HG03378 (cell line): ENCODE data around the gene UQCRQ.

Experiments
- ATAC-seq: cut with Tn5 transposase; IDR thresholded peaks from one replicate; pipeline ENCODE4 v1.9.1; 2021; ENCODE audit warnings: mild to moderate bottlenecking, moderate library complexity; ENCODE audit not compliant: unreplicated experiment

UQCRQ gene

GRCh38 chr5:132866342-132867045 is at the start of gene UQCRQ, which contains the start of gene GDF9:
Gene UQCRQ, plus strand, starts transcription at chr5:132866642. Its CDS starts 240 bp downstream, at chr5:132866882.
Gene GDF9, minus strand, starts transcription at chr5:132866469. Its CDS starts 1,936 bp downstream, at chr5:132864533.
- peak; percentile 98 for ATAC-seq

GRCh38 chr5:132817011-132817410 is 49.4 kb upstream of the UQCRQ start:
- no peak for ATAC-seq

GRCh38 chr5:132819468-132819867 is 47.0 kb upstream of the UQCRQ start:
- ATAC-seq: no peak

- ATAC-seq: peak; percentile 69
These were observed 46.2 kb upstream of the UQCRQ start for GRCh38 chr5:132820162-132820754.

GRCh38 chr5:132821350-132821749 is 45.1 kb upstream of the UQCRQ start:
- ATAC-seq: no peak

GRCh38 chr5:132821791-132822190 is 44.7 kb upstream of the UQCRQ start:
- ATAC-seq: no peak

GRCh38 chr5:132822650-132823480 is 43.6 kb upstream of the UQCRQ start:
- ATAC-seq: no peak

- no peak for ATAC-seq
These were observed 42.9 kb upstream of the UQCRQ start for GRCh38 chr5:132823481-132824050.

- no peak for ATAC-seq
These were observed 42.0 kb upstream of the UQCRQ start for GRCh38 chr5:132824426-132824825.

GRCh38 chr5:132825033-132825833 is 41.2 kb upstream of the UQCRQ start:
- ATAC-seq: no peak

GRCh38 chr5:132825834-132826391 is 40.5 kb upstream of the UQCRQ start:
- no peak for ATAC-seq

GRCh38 chr5:132826424-132827082 is 39.9 kb upstream of the UQCRQ start:
- ATAC-seq: no peak

GRCh38 chr5:132827943-132828673 is 38.3 kb upstream of the UQCRQ start:
- ATAC-seq: no peak

GRCh38 chr5:132828846-132829494 is 37.5 kb upstream of the UQCRQ start:
- no peak for ATAC-seq

- ATAC-seq: peak; percentile 61
These were observed 36.6 kb upstream of the UQCRQ start for GRCh38 chr5:132829742-132830435.

- peak; percentile 42 for ATAC-seq
These were observed 35.9 kb upstream of the UQCRQ start, which contains the start of gene SHROOM1 for GRCh38 chr5:132830436-132831094. Gene SHROOM1, minus strand, starts transcription at chr5:132830647. Its CDS starts 4,507 bp downstream, at chr5:132826140.
